Measurements from ENCODE around the gene GNG14. TPM values are rescaled to one million over a fixed set of nuclear protein-coding genes. Genes with fewer than 3 reads are reported as not detected.
A peak's percentile ranks its signal among the peaks of the same experiment; 100 is the strongest.

GNG14 gene
- total and polyA plus RNA-seq, 2 of the 13 experiments (the other 11 are each of a cell fraction or from before 2014, with no cell fraction given): not detected

DNA sequence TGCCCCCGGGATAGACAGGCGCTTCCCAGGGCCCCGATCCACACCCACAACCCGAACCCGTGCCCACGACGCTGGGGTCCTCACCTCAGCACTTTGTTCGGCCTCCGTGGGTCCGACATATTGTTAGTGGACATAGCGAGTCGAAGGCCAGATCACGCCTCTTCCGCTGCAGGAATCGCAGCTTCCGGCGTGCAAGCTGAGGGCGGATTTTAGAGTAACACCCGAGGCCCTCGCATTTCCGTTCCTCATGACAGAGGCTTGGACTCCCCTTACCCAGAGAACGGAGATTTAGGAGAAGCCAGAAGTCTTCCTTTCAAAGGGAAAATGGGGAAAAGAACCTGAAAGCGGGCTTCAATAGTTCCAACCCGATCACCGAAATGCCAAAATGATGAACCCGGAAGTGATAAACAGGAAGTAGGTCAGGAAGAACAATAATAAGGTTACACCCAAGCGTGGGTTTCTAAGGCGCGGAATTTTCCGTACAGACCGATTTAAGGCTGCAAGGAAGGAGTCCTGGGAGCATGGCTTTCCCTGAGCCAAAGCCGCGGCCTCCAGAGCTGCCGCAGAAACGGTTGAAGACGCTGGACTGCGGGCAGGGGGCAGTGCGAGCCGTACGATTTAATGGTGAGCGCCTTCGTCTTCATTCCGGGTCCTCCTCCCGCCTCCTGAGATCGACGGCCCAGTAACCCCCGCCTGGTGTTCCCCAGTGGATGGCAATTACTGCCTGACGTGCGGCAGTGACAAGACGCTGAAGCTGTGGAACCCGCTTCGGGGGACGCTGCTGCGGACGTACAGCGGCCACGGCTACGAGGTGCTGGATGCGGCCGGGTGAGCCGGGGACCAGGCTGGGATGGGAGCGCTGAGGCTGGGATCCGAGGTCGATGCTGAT, 18.3 kb upstream of the GNG14 start (continued):
- TF ChIP-seq, protein P1, sequence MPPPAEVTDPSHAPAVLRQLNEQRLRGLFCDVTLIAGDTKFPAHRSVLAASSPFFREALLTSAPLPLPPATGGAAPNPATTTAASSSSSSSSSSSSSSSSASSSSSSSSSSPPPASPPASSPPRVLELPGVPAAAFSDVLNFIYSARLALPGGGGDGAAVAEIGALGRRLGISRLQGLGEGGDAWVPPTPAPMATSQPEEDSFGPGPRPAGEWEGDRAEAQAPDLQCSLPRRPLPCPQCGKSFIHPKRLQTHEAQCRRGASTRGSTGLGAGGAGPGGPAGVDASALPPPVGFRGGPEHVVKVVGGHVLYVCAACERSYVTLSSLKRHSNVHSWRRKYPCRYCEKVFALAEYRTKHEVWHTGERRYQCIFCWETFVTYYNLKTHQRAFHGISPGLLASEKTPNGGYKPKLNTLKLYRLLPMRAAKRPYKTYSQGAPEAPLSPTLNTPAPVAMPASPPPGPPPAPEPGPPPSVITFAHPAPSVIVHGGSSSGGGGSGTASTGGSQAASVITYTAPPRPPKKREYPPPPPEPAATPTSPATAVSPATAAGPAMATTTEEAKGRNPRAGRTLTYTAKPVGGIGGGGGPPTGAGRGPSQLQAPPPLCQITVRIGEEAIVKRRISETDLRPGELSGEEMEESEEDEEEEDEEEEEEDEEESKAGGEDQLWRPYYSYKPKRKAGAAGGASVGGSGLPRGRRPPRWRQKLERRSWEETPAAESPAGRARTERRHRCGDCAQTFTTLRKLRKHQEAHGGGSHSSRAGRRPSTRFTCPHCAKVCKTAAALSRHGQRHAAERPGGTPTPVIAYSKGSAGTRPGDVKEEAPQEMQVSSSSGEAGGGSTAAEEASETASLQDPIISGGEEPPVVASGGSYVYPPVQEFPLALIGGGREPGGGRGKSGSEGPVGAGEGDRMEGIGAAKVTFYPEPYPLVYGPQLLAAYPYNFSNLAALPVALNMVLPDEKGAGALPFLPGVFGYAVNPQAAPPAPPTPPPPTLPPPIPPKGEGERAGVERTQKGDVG (CRISPR knock-in tag; IDR thresholded peaks at IDR 0.05; ENCODE audit: borderline replicate concordance): peak; percentile 4
- TF ChIP-seq SPEN (CRISPR knock-in tag; IDR thresholded peaks at IDR 0.05; ENCODE audit: low read depth) (peak; percentile 85), KDM6A (CRISPR knock-in tag; IDR thresholded peaks at IDR 0.05; ENCODE audit: low read depth) (no peak), CCDC6 (CRISPR knock-in tag; IDR thresholded peaks at IDR 0.05) (peak; percentile 51; the same call in 1 of the 2 replicates), WIZ (CRISPR knock-in tag; IDR thresholded peaks at IDR 0.05) (0 out of 2 replicates have a peak, but pooled peaks have one; percentile 20), YEATS2 (CRISPR knock-in tag; IDR thresholded peaks at IDR 0.05; ENCODE audit: borderline replicate concordance) (peak; percentile 89), KDM1A (CRISPR knock-in tag; IDR thresholded peaks at IDR 0.05) (no peak), ZNF563 (CRISPR knock-in tag; IDR thresholded peaks at IDR 0.05) (peak; percentile 66; the same call in 1 of the 2 replicates), KLF16 (CRISPR knock-in tag; IDR thresholded peaks at IDR 0.05) (peak in 1 of 2 experiments; percentile 86; a peak in 1 of 4 replicates), SALL2 (CRISPR knock-in tag; IDR thresholded peaks at IDR 0.05) (no peak), SMAD9 (CRISPR knock-in tag; IDR thresholded peaks at IDR 0.05) (0 out of 2 replicates have a peak, but pooled peaks have one; percentile 11), PITX1 (CRISPR knock-in tag; IDR thresholded peaks at IDR 0.05) (no peak; the same call in 1 of the 2 replicates), DRAP1 (CRISPR knock-in tag; IDR thresholded peaks at IDR 0.05) (peak; percentile 28; the same call in 1 of the 2 replicates), ZBTB33 (CRISPR knock-in tag; IDR thresholded peaks at IDR 0.05) (no peak), RBFOX2 (IDR thresholded peaks at IDR 0.05; ENCODE audit: low read depth, low read length) (peak; percentile 69), ASH2L (IDR thresholded peaks at IDR 0.05; ENCODE audit: insufficient read length, low read depth, low read length) (peak; percentile 100), ZKSCAN8 (CRISPR knock-in tag; IDR thresholded peaks at IDR 0.05; ENCODE audit: borderline replicate concordance) (no peak; the same call in 1 of the 2 replicates), EED (CRISPR knock-in tag; IDR thresholded peaks at IDR 0.05) (0 out of 2 replicates have a peak, but pooled peaks have one; percentile 32), MXD1 (CRISPR knock-in tag; IDR thresholded peaks at IDR 0.05) (peak; percentile 75), AKAP8 (CRISPR knock-in tag; IDR thresholded peaks at IDR 0.05) (no peak), ZNF143 (CRISPR knock-in tag; IDR thresholded peaks at IDR 0.05) (peak; percentile 69; the same call in 1 of the 2 replicates), FOXA1 (IDR thresholded peaks at IDR 0.05) (no peak), FOXA1 (CRISPR knock-in tag; IDR thresholded peaks at IDR 0.05) (peak; percentile 24; the same call in 1 of the 2 replicates), GABPB1 (CRISPR knock-in tag; IDR thresholded peaks at IDR 0.05) (peak; percentile 98), ZNF674 (CRISPR knock-in tag; IDR thresholded peaks at IDR 0.05; ENCODE audit: low read depth) (no peak)
